Peyer's patch (tissue), 4 donors: ENCODE measurements around the gene PRAC2. TPM values are rescaled to one million over a fixed set of nuclear protein-coding genes. Genes with fewer than 3 reads are reported as not detected.

Experiments
- DNase-seq, 3 donors: peaks; one replicate each; pipeline ENCODE4 v3.0.0-alpha.2; 2017 to 2019
- H3K27ac ChIP-seq, 4 donors: fragments of 200-600 bp; sonication (generic); one replicate each; pipeline ENCODE4 v1.5.1; 2016 to 2019
- H3K27me3 ChIP-seq, 2 donors: fragments of 200-600 bp; sonication (generic); one replicate each; pipeline ENCODE4 v1.5.1; 2019
- H3K36me3 ChIP-seq, 3 donors: fragments of 200-600 bp; sonication (generic); one replicate each; pipeline ENCODE4 v1.5.1; 2016 to 2019
- H3K4me1 ChIP-seq, 4 donors: fragments of 200-600 bp; sonication (generic); one replicate each; pipeline ENCODE4 v1.5.1; 2016 to 2019
- H3K4me3 ChIP-seq, 4 donors: fragments of 200-600 bp; sonication (generic); 1 replicate in 3 of 4; 2 replicates in 1 of 4; pipeline ENCODE4 v1.5.1; 2016 to 2019; ENCODE audit warnings: mild to moderate bottlenecking in 1 of 4
- H3K9me3 ChIP-seq, 4 donors: fragments of 200-600 bp; sonication (generic); one replicate each; pipeline ENCODE4 v1.5.1; 2016 to 2019; ENCODE audit warnings: mild to moderate bottlenecking in 1 of 4
- POLR2A ChIP-seq, 2 donors: fragments of 450-650 bp; IDR thresholded peaks; one replicate each; pipeline ENCODE4 v1.5.1; 2017; ENCODE audit warnings: antibody characterized with exemption in 2 of 2, mild to moderate bottlenecking in 2 of 2, moderate library complexity in 2 of 2
- total RNA-seq, 4 donors: library from RNA; depleted of rRNA; stranded (reverse); fragments of >200 nt; gene quantifications; one replicate each; pipeline ENCODE4 v1.1.0, GENCODE V29; 2016
- TF ChIP-seq, protein P1 (sequence below), 6 experiments: fragments of 450-650 bp in 4 of 6; fragments of 200-600 bp in 2 of 6; sonication (generic) in 1 of 6; IDR thresholded peaks; one replicate each; pipeline ENCODE4 v1.5.1; 2017 to 2019; ENCODE audit warnings: antibody characterized with exemption in 6 of 6, mild to moderate bottlenecking in 3 of 6, moderate library complexity in 1 of 6

The PRAC2 gene
- total RNA-seq, 4 donors from 2014 or later = not detected

DNA sequence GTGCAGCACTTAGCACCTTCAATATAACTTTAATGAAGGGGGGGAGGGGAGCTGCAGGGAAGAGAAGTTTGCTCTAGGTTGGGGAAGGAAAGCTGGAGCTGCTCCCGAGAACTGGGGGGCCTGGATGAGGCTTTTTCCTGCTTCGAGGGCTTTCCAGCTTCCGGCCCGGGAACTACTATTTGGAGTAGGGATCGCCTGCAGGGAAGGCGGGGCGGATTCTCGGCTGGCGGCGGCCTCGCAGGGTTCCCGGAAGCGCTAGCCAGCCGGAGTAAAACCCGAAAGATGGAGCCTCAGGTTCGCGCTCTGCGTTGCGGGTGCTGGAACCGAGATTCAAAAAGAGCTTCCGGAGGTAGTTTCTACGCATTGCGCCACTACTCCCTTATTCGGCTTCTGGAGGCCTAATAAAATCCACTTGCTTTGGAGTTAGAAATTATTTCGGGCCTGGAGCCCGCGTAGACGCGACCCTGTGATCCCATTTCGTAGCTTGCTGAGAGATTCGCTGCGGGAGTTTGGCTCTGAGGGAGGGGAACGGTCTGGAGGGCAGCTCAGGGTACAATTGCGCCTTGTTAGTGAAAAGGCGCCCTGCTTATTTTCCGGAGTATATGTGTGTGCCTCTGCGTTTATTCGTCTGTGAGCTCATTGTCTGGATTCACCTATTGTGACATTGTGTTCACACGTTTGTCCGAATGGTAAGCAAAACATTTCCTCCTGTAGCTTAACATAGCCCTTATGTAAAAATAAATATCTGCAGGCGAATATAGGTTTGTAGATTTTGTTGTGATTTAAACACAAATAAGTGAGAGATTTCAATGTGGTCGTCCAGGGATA is 652 bp downstream of the PRAC2 start:
- Histone ChIP-seq H3K4me1 (peaks cover 0 to 45% (median 14%) of the 10 kb centered on the region in 4 donors), H3K36me3 (no peaks in the 10 kb centered on the region), H3K4me3 (peak overlapping the region in 3 of 4 donors; percentile 6 to 36 (median 28)), H3K27ac (no peak overlapping the region), H3K27me3 (peaks cover 0 to 94% of the 10 kb centered on the region in 2 donors), H3K9me3 (peaks cover 0 to 4% (median 0%) of the 10 kb centered on the region in 4 donors)
- DNase-seq = peak in 1 of 3 donors; percentile 58
- no peak for TF ChIP-seq POLR2A (IDR thresholded peaks at IDR 0.05)
- TF ChIP-seq, protein P1, sequence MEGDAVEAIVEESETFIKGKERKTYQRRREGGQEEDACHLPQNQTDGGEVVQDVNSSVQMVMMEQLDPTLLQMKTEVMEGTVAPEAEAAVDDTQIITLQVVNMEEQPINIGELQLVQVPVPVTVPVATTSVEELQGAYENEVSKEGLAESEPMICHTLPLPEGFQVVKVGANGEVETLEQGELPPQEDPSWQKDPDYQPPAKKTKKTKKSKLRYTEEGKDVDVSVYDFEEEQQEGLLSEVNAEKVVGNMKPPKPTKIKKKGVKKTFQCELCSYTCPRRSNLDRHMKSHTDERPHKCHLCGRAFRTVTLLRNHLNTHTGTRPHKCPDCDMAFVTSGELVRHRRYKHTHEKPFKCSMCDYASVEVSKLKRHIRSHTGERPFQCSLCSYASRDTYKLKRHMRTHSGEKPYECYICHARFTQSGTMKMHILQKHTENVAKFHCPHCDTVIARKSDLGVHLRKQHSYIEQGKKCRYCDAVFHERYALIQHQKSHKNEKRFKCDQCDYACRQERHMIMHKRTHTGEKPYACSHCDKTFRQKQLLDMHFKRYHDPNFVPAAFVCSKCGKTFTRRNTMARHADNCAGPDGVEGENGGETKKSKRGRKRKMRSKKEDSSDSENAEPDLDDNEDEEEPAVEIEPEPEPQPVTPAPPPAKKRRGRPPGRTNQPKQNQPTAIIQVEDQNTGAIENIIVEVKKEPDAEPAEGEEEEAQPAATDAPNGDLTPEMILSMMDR (IDR thresholded peaks at IDR 0.05) = no peak

DNA sequence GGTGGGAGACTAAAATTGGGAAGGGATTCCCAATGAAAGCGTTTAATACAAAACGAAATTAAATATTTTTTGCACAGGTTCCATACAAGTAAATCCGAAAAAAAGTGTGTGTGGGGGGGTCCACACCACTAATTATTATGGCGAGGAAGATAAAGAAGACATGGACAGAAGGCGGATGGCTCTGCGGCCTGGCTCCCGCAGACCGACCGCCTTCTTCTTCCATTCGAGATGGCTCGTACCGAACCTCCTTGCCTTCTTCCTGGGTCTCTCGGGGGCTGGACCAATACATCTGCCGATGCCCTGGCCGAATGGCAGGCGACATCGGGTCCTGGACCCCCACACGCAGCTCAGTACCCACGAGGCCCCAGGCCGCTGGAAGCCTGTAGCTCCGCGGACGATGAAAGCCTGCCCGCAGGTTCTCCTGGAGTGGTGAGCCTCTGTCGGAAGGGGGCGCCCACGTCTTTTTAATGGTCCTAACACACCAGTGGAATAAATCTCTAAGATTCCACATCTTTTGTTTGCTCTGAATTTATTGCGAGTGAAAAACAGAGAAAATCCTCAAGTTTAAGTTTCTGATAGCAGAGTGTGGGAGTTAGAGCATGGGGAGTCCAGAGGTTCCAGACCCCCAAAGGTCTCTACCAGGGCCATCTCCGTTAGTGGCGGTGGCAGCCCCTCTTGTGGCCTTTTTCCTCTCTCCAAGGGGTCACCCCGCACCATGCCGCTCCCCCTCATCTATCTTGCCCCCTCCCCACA is 1.4 kb downstream of the PRAC2 start:
- TF ChIP-seq, protein P1 (IDR thresholded peaks at IDR 0.05) = peak; percentile 19 to 77 (median 66)
- no peak for TF ChIP-seq POLR2A (IDR thresholded peaks at IDR 0.05)
- H3K27me3 ChIP-seq = peaks cover 0 to 93% of the 10 kb centered on the region in 2 donors
- DNase-seq = peak; percentile 64 to 94 (median 93)
- peak overlapping the region in 1 of 4 donors; percentile 23 for H3K4me3 ChIP-seq
- H3K4me1 ChIP-seq = peaks cover 0 to 45% (median 17%) of the 10 kb centered on the region in 4 donors
- H3K27ac ChIP-seq = no peak overlapping the region
- H3K9me3 ChIP-seq = no peaks in the 10 kb centered on the region
- H3K36me3 ChIP-seq = no peaks in the 10 kb centered on the region

DNA sequence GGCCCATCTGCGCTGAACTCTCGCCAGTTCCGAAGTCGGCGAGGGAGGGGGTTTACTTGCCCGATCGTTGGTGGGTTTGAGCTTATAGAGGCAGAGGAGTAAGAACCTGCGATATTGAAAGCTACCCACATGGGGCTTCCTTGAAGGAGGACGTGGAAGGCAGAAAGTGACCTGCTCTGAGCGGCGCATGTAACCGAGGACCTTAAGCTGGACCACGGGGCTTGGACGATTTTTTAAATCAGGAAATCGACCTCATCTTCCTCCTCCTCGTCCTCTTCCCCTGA is 2.0 kb downstream of the PRAC2 start:
- peaks cover 0 to 42% (median 17%) of the 10 kb centered on the region in 4 donors for H3K4me1 ChIP-seq
- no peaks in the 10 kb centered on the region for H3K9me3 ChIP-seq
- DNase-seq = no peak
- H3K27ac ChIP-seq = no peak overlapping the region
- H3K4me3 ChIP-seq = peak overlapping the region in 2 of 4 donors; percentile 0 to 23
- H3K36me3 ChIP-seq = no peaks in the 10 kb centered on the region
- peaks cover 0 to 92% of the 10 kb centered on the region in 2 donors for H3K27me3 ChIP-seq
- TF ChIP-seq POLR2A (IDR thresholded peaks at IDR 0.05) = no peak
- TF ChIP-seq, protein P1 (IDR thresholded peaks at IDR 0.05) = no peak

DNA sequence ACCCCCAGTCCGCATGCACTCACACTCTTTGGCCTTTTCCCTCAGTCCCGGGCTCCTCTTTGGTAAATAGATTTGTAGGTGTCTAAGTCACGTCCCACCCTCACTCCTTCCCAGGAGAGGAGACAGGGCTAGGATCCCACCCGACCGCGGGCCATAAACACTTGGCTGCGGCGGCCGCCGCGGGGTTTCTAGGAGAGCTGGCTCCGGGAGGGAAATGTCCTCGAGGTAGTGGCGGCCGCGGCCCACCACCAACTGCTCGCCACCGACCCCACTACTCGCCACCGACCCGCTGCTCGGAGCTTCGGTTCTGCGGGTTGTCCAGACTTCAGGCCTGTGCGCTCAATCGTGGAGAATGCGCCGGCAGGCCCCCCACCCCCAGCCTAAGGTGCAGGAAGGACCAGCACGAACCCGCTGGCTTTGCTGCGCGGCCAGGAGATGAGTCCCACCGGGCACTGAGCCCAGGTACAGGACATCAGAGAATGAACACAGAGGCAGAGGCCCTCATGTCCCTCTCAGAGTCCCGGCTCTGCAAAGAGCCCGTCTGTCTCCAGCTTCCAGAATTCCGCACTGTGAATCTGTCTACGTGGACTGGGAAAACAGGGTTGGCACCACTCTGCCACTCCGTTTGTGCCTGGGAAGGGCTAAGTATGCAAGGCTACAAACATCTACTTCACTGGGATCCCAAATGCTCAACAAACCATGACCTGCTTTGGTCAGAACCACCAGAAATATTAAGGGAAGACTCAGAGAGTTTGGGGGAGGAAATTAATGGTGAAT is 2.5 kb downstream of the PRAC2 start:
- H3K27ac ChIP-seq = no peak overlapping the region
- DNase-seq = peak in 1 of 3 donors; percentile 52
- no peaks in the 10 kb centered on the region for H3K36me3 ChIP-seq
- H3K9me3 ChIP-seq = no peaks in the 10 kb centered on the region
- TF ChIP-seq POLR2A (IDR thresholded peaks at IDR 0.05) = no peak
- TF ChIP-seq, protein P1 (IDR thresholded peaks at IDR 0.05) = no peak
- H3K4me1 ChIP-seq = peaks cover 0 to 42% (median 17%) of the 10 kb centered on the region in 4 donors
- H3K4me3 ChIP-seq = peak overlapping the region in 2 of 4 donors; percentile 0 to 23
- H3K27me3 ChIP-seq = peaks cover 0 to 90% of the 10 kb centered on the region in 2 donors
